GM19239 (cell line): ENCODE measurements around the gene FIBIN.
"Not testable (repeated sequence)": the region's sequence is repeated elsewhere in the genome, so short reads cannot be mapped to it uniquely, and the experiment has no call there.

Experiments used
- DNase-seq: peaks from one replicate; pipeline ENCODE4 v3.0.0; 2011; ENCODE audit warnings: low spot score; ENCODE audit not compliant: insufficient read length
- FAIRE-seq: peaks from 2 replicates; lab custom pipeline; 2011; peaks lifted over from hg19 to GRCh38; lab: Jason Lieb, UNC

Gene FIBIN

GRCh38 chr11:26993965-26994457, at the start of gene FIBIN:
Gene FIBIN, plus strand, starts transcription at chr11:26994112. Its CDS starts 415 bp downstream, at chr11:26994527.
- no peak for DNase-seq
- FAIRE-seq = no peak

GRCh38 chr11:26944866-26945664, 48.8 kb upstream of the FIBIN start:
- DNase-seq = no peak
- no peak for FAIRE-seq

GRCh38 chr11:26946257-26946716, 47.6 kb upstream of the FIBIN start:
- DNase-seq = no peak
- no peak for FAIRE-seq

- DNase-seq (no peak), FAIRE-seq (no peak)
Observed at GRCh38 chr11:26947379-26947844, 46.5 kb upstream of the FIBIN start.

- no peak for FAIRE-seq
- no peak for DNase-seq
Observed at GRCh38 chr11:26947904-26948639, 45.8 kb upstream of the FIBIN start.

GRCh38 chr11:26948881-26949280, 45.0 kb upstream of the FIBIN start:
- no peak for DNase-seq

GRCh38 chr11:26949846-26950245, 44.1 kb upstream of the FIBIN start:
- FAIRE-seq (no peak), DNase-seq (no peak)

More at GRCh38 chr11:26948881-26949280, 45.0 kb upstream of the FIBIN start:
- no peak for FAIRE-seq

GRCh38 chr11:26950260-26950719, 43.6 kb upstream of the FIBIN start:
- no peak for DNase-seq
- FAIRE-seq = no peak

- DNase-seq (no peak), FAIRE-seq (no peak)
Observed at GRCh38 chr11:26951809-26952515, 42.0 kb upstream of the FIBIN start.

GRCh38 chr11:26953770-26954392, 40.0 kb upstream of the FIBIN start:
- no peak for FAIRE-seq

GRCh38 chr11:26958005-26958701, 35.8 kb upstream of the FIBIN start:
- no peak for FAIRE-seq
- DNase-seq = no peak

More at GRCh38 chr11:26953770-26954392, 40.0 kb upstream of the FIBIN start:
- no peak for DNase-seq

GRCh38 chr11:26958702-26959049, 35.2 kb upstream of the FIBIN start:
- DNase-seq = no peak

GRCh38 chr11:26960281-26960680, 33.6 kb upstream of the FIBIN start:
- no peak for FAIRE-seq

More at GRCh38 chr11:26958702-26959049, 35.2 kb upstream of the FIBIN start:
- no peak for FAIRE-seq

GRCh38 chr11:26963764-26964163, 30.1 kb upstream of the FIBIN start:
- FAIRE-seq = no peak
- no peak for DNase-seq

More at GRCh38 chr11:26960281-26960680, 33.6 kb upstream of the FIBIN start:
- no peak for DNase-seq

GRCh38 chr11:26964339-26964738, 29.6 kb upstream of the FIBIN start:
- no peak for DNase-seq
- no peak for FAIRE-seq

- not testable (repeated sequence) for FAIRE-seq, DNase-seq
Observed at GRCh38 chr11:26964847-26965485, 28.9 kb upstream of the FIBIN start.

GRCh38 chr11:26971961-26972360, 22.0 kb upstream of the FIBIN start:
- DNase-seq = no peak
- no peak for FAIRE-seq

GRCh38 chr11:26974069-26974783, 19.7 kb upstream of the FIBIN start:
- DNase-seq (no peak), FAIRE-seq (no peak)
